H1 (cell line): Measurements from ENCODE around the gene KCNQ1. TPM values are rescaled to one million over a fixed set of nuclear protein-coding genes. Genes with fewer than 3 reads are reported as not detected.

ENCODE experiments used
- CTCF ChIA-PET: fragments of 300-600 bp; sonication (Branson Sonifier 250); formaldehyde crosslinking; loops from one replicate; lab custom pipeline; 2021; ENCODE audit not compliant: partially characterized antibody; lab: Charles Lee
- POLR2A ChIA-PET: fragments of 300-600 bp; sonication (Branson Sonifier 250); formaldehyde crosslinking; loops from one replicate; lab custom pipeline; 2021; ENCODE audit warnings: inconsistent platforms; ENCODE audit not compliant: partially characterized antibody; lab: Charles Lee
- DNase-seq, 2 experiments: peaks; one replicate each; pipeline versions ENCODE4 v3.0.0 to v3.0.0-alpha.2; 2010 to 2022; ENCODE audit warnings: low spot score in 2 of 2, low read depth in 1 of 2, mixed read lengths in 1 of 2
- FAIRE-seq: peaks from 2 replicates; lab custom pipeline; 2011; peaks lifted over from hg19 to GRCh38; lab: Jason Lieb, UNC
- H2AFZ ChIP-seq: 2 replicates; pipeline ENCODE4 v1.8.1; 2012; ENCODE audit warnings: low read length, inconsistent platforms
- H2AK5ac ChIP-seq: 2 replicates; pipeline ENCODE4 v1.6.1; 2013; ENCODE audit warnings: low read depth, low read length
- H2BK120ac ChIP-seq: replicated peaks from 2 replicates; pipeline ENCODE3; 2013; ENCODE audit warnings: low read depth, low read length, inconsistent platforms
- H2BK12ac ChIP-seq: 2 replicates; pipeline ENCODE4 v1.6.1; 2013; ENCODE audit warnings: low read depth, low read length
- H2BK15ac ChIP-seq: 2 replicates; pipeline ENCODE4 v1.6.1; 2013; ENCODE audit warnings: low read length
- H2BK20ac ChIP-seq: 2 replicates; pipeline ENCODE4 v1.6.1; 2013; ENCODE audit warnings: low read length
- H2BK5ac ChIP-seq: 2 replicates; pipeline ENCODE4 v1.6.1; 2013; ENCODE audit warnings: low read depth, low read length
- H3K14ac ChIP-seq: 2 replicates; pipeline ENCODE4 v1.6.1; 2013; ENCODE audit warnings: inconsistent platforms; ENCODE audit not compliant: insufficient read length
- H3K18ac ChIP-seq: 2 replicates; pipeline ENCODE4 v1.6.1; 2013; ENCODE audit warnings: low read length; ENCODE audit errors: extremely low read depth
- H3K23ac ChIP-seq: 2 replicates; pipeline ENCODE4 v1.6.1; 2013; ENCODE audit warnings: inconsistent platforms; ENCODE audit not compliant: insufficient read length
- H3K23me2 ChIP-seq: 2 replicates; pipeline ENCODE4 v1.6.1; 2013; ENCODE audit warnings: low read depth, low read length
- H3K27ac ChIP-seq: 2 replicates; pipeline ENCODE4 v1.6.1; 2011; ENCODE audit warnings: low read depth, low read length, inconsistent platforms
- H3K27me3 ChIP-seq, 4 experiments: replicated peaks in 1 of 4; 1 replicate in 1 of 4; 2 replicates in 3 of 4; pipeline versions ENCODE4 v1.6.1 to v1.8.1; 2011 to 2013; ENCODE audit warnings: low read length in 3 of 4, mild to moderate bottlenecking in 3 of 4, inconsistent platforms in 2 of 4, mixed read lengths in 2 of 4, moderate library complexity in 1 of 4; ENCODE audit not compliant: control insufficient read depth in 3 of 4, insufficient read depth in 3 of 4; ENCODE audit errors: extremely low read depth in 1 of 4
- H3K36me3 ChIP-seq, 4 experiments: 2 replicates each; pipeline versions ENCODE4 v1.6.1 to v1.8.1; 2011 to 2013; ENCODE audit warnings: mild to moderate bottlenecking in 4 of 4, low read length in 3 of 4, moderate library complexity in 2 of 4, control low read depth in 1 of 4, inconsistent platforms in 1 of 4; ENCODE audit not compliant: insufficient read depth in 4 of 4, control insufficient read depth in 2 of 4
- H3K4ac ChIP-seq: replicated peaks from 2 replicates; pipeline ENCODE3; 2013; ENCODE audit warnings: low read length, low read depth, mixed read lengths, inconsistent platforms; ENCODE audit not compliant: insufficient read length
- H3K4me1 ChIP-seq, 4 experiments: replicated peaks in 1 of 4; 1 replicate in 1 of 4; 2 replicates in 3 of 4; pipeline versions ENCODE4 v1.6.1 to v1.8.1; 2011 to 2013; ENCODE audit warnings: low read length in 3 of 4, inconsistent platforms in 2 of 4, mixed read lengths in 1 of 4; ENCODE audit not compliant: insufficient read depth in 4 of 4, control insufficient read depth in 3 of 4
- H3K4me2 ChIP-seq, 2 experiments: 2 replicates each; pipeline versions ENCODE4 v1.6.1 to v1.8.1; 2011 to 2013; ENCODE audit warnings: low read depth in 2 of 2, low read length in 2 of 2, control low read depth in 1 of 2, inconsistent platforms in 1 of 2, mild to moderate bottlenecking in 1 of 2; ENCODE audit not compliant: insufficient read depth in 1 of 2
- H3K4me3 ChIP-seq, 4 experiments: fragments of 200-600, 300-600 bp in 1 of 4; sonication (generic), shearing (Covaris generic), sonication (Bioruptor Twin) in 1 of 4; 2 replicates each; pipeline versions ENCODE4 v1.5.1 to v1.8.1; 2011 to 2016; ENCODE audit warnings: low read length in 4 of 4, low read depth in 3 of 4, control low read depth in 2 of 4, inconsistent platforms in 2 of 4, mild to moderate bottlenecking in 2 of 4, mixed read lengths in 1 of 4, moderate library complexity in 1 of 4; ENCODE audit not compliant: insufficient read depth in 2 of 4; ENCODE audit errors: extremely low read depth in 1 of 4
- H3K56ac ChIP-seq: replicated peaks from 2 replicates; pipeline ENCODE3; 2013; ENCODE audit warnings: low read depth, mild to moderate bottlenecking, mixed read lengths, low read length, inconsistent platforms; ENCODE audit not compliant: insufficient read length
- H3K79me1 ChIP-seq: 2 replicates; pipeline ENCODE4 v1.6.1; 2013; ENCODE audit warnings: low read depth, low read length, control low read depth
- H3K79me2 ChIP-seq, 2 experiments: 2 replicates each; pipeline versions ENCODE4 v1.6.1 to v1.8.1; 2012 to 2013; ENCODE audit warnings: low read length in 2 of 2, mild to moderate bottlenecking in 2 of 2, inconsistent platforms in 1 of 2; ENCODE audit not compliant: insufficient read depth in 2 of 2, control insufficient read depth in 1 of 2
- H3K9ac ChIP-seq, 4 experiments: replicated peaks in 1 of 4; 1 replicate in 1 of 4; 2 replicates in 3 of 4; pipeline versions ENCODE4 v1.6.1 to v1.8.1; 2011 to 2013; ENCODE audit warnings: low read depth in 3 of 4, low read length in 3 of 4, control low read depth in 2 of 4, mild to moderate bottlenecking in 2 of 4, moderate library complexity in 2 of 4, inconsistent platforms in 1 of 4; ENCODE audit errors: extremely low read depth in 1 of 4
- H3K9me3 ChIP-seq, 2 experiments: 2 replicates each; pipeline versions ENCODE4 v1.6.1 to v1.8.1; 2012 to 2013; ENCODE audit warnings: mild to moderate bottlenecking in 2 of 2, moderate library complexity in 2 of 2, control low read depth in 1 of 2, inconsistent platforms in 1 of 2, low read depth in 1 of 2, low read length in 1 of 2, mixed read lengths in 1 of 2; ENCODE audit not compliant: insufficient read depth in 2 of 2
- H4K20me1 ChIP-seq, 2 experiments: replicated peaks in 1 of 2; 2 replicates each; pipeline versions ENCODE3 to v1.8.1; 2011 to 2013; ENCODE audit warnings: inconsistent platforms in 2 of 2, low read length in 2 of 2, mild to moderate bottlenecking in 1 of 2; ENCODE audit not compliant: insufficient read depth in 2 of 2, control insufficient read depth in 1 of 2
- H4K5ac ChIP-seq: 2 replicates; pipeline ENCODE4 v1.6.1; 2013; ENCODE audit warnings: low read length, low read depth, mixed read lengths, inconsistent platforms; ENCODE audit not compliant: insufficient read length
- H4K8ac ChIP-seq: 2 replicates; pipeline ENCODE4 v1.8.0; 2013; ENCODE audit warnings: mild to moderate bottlenecking, moderate library complexity, low read length, inconsistent platforms; ENCODE audit not compliant: insufficient read depth; ENCODE audit errors: extremely low read depth
- H4K91ac ChIP-seq: replicated peaks from 2 replicates; pipeline ENCODE3; 2013; ENCODE audit warnings: low read length, mixed read lengths, inconsistent platforms; ENCODE audit not compliant: insufficient read length
- BACH1 ChIP-seq: IDR thresholded peaks from 2 replicates; pipeline ENCODE4 v1.6.1; 2012; ENCODE audit warnings: low read length, improper control_type of control experiment
- EP300 ChIP-seq, 2 experiments: IDR thresholded peaks; 1 replicate in 1 of 2; 2 replicates in 1 of 2; pipeline ENCODE4 v1.6.1; 2011 to 2012; ENCODE audit warnings: low read depth in 2 of 2, low read length in 2 of 2, mild to moderate bottlenecking in 2 of 2, borderline replicate concordance in 1 of 2, inconsistent platforms in 1 of 2, moderate library complexity in 1 of 2
- JUN ChIP-seq: IDR thresholded peaks from 2 replicates; pipeline ENCODE4 v1.6.1; 2011; ENCODE audit warnings: low read depth, mild to moderate bottlenecking, improper control_type of control experiment, low read length
- JUND ChIP-seq: IDR thresholded peaks from 2 replicates; pipeline ENCODE4 v1.6.1; 2011; ENCODE audit warnings: mild to moderate bottlenecking, improper control_type of control experiment, low read length
- KDM4A ChIP-seq: IDR thresholded peaks from one replicate; pipeline ENCODE4 v1.7.1; 2012; ENCODE audit warnings: low read depth, mild to moderate bottlenecking, moderate library complexity, low read length, inconsistent platforms; ENCODE audit not compliant: severe bottlenecking
- NANOG ChIP-seq: IDR thresholded peaks from 2 replicates; pipeline ENCODE4 v1.6.1; 2011; ENCODE audit warnings: low read length, low read depth, mild to moderate bottlenecking, inconsistent platforms; ENCODE audit not compliant: insufficient read depth, poor library complexity, severe bottlenecking
- POU5F1 ChIP-seq: IDR thresholded peaks from 2 replicates; pipeline ENCODE4 v1.6.1; 2011; ENCODE audit warnings: low read depth, mild to moderate bottlenecking, low read length, moderate library complexity
- RNF2 ChIP-seq: fragments of 200-900, 300-1000 bp; sonication (generic); IDR thresholded peaks from 2 replicates; pipeline ENCODE4 v1.7.1; 2016; ENCODE audit warnings: borderline replicate concordance, low read depth, mild to moderate bottlenecking, antibody characterized with exemption, low read length; ENCODE audit not compliant: poor library complexity, severe bottlenecking; ENCODE audit errors: missing control alignments
- TAF7 ChIP-seq: optimal IDR thresholded peaks from 2 replicates; pipeline ENCODE3; 2011; ENCODE audit warnings: low read depth, mild to moderate bottlenecking, inconsistent platforms, low read length, moderate library complexity, borderline replicate concordance
- YY1 ChIP-seq: IDR thresholded peaks from 2 replicates; pipeline ENCODE4 v1.6.1; 2011; ENCODE audit warnings: low read depth, mild to moderate bottlenecking, low read length
- WGBS, 2 experiments: shearing (Covaris generic) in 1 of 2; methylation state at CpG; one replicate each; pipeline versions ENCODE4 v1.1.6 to v1.1.7; 2013 to 2015; ENCODE audit warnings: low lambda C conversion rate in 2 of 2, mixed read lengths in 2 of 2, inconsistent platforms in 1 of 2, low coverage in 1 of 2, missing lambda C conversion rate in 1 of 2; ENCODE audit not compliant: insufficient replicate concordance in 2 of 2, insufficient coverage in 1 of 2, insufficient read length in 1 of 2; ENCODE audit errors: extremely low coverage in 1 of 2, missing lambda C conversion rate in 1 of 2; 5-methylcytosine and 5-hydroxymethylcytosine counted together
- polyA plus RNA-seq, 7 experiments: library from polyadenylated mRNA; depleted of rRNA in 3 of 7; stranded (reverse) in 5 of 7; unstranded in 2 of 7; fragments of >200 nt in 5 of 7; fragments of 200-250 nt in 2 of 7; gene quantifications; 1 replicate in 5 of 7; 2 replicates in 1 of 7; 4 replicates in 1 of 7; pipeline versions ENCODE4 v1.2.1 to v1.2.3, GENCODE V29; 2011 to 2013; ENCODE audit warnings: missing spikeins in 2 of 7, mixed read lengths in 2 of 7
- total RNA-seq: library from RNA; stranded (reverse); fragmentation: NEBNext Ultra II Directional; extraction: Animal tissue kit (Norgen Biotek cat#: 25700); gene quantifications from 2 replicates; pipeline ENCODE4 v1.2.1, GENCODE V29; 2021

KCNQ1 gene
- total and polyA plus RNA-seq, 2 of the 8 experiments (the other 6 are each of a cell fraction or from before 2014, with no cell fraction given), result 1.9 to 2.0 TPM

GRCh38 chr11:2686360-2687222 is 241.8 kb downstream of the KCNQ1 start:
- Histone ChIP-seq H3K27me3 (peaks cover 0 to 4% (median 0%) of the 10 kb centered on the region in 4 experiments; a peak in 2 of 7 replicates), H2AK5ac (0 out of 2 replicates have a peak overlapping the region, but pooled peaks have one; percentile 19), H3K36me3 (no peaks in the 10 kb centered on the region), H4K5ac (no peak overlapping the region), H4K91ac (no peak overlapping the region), H3K23me2 (no peaks in the 10 kb centered on the region), H2BK20ac (no peak overlapping the region), H3K4me1 (peaks cover 22 to 55% (median 41%) of the 10 kb centered on the region in 4 experiments), H4K8ac (no peak overlapping the region), H3K79me1 (peaks cover 10% of the 10 kb centered on the region), H2BK5ac (no peak overlapping the region), H3K9me3 (no peaks in the 10 kb centered on the region), H3K79me2 (peaks cover 0 to 62% of the 10 kb centered on the region in 2 experiments; a peak in 2 of 4 replicates), H3K14ac (no peak overlapping the region), H3K18ac (no peak overlapping the region), H3K4ac (no peak overlapping the region), H2BK12ac (no peak overlapping the region; the same call in 1 of the 2 replicates), H2AFZ (no peak overlapping the region), H3K4me3 (no peak overlapping the region), H3K27ac (no peak overlapping the region), H3K23ac (no peak overlapping the region), H4K20me1 (peaks cover 6 to 25% of the 10 kb centered on the region in 2 experiments), H2BK15ac (peak overlapping the region; percentile 67; the same call in 1 of the 2 replicates), H3K9ac (no peak overlapping the region), H2BK120ac (no peak overlapping the region), H3K56ac (no peak overlapping the region), H3K4me2 (no peak overlapping the region)
- POLR2A ChIA-PET, result interaction anchor here (0.5 to 2.1 kb wide), 4 partner anchors 13 to 199 kb away, joined by 3 to 8 read pairs (median 4); partner anchors contain the start of genes CDKN1C and KCNQ1OT1
- FAIRE-seq (no peak), DNase-seq (no peak)
- 93% methylated on average over 7 of the region's 7 CpGs; no CpG with 5 or more reads in 1 of the 2 experiments for WGBS, 2 experiments
- CTCF ChIA-PET, result interaction anchor here (0.8 to 1.5 kb wide), 4 partner anchors 17 to 201 kb away, joined by 3 to 5 read pairs (median 4); no protein-coding TSS in a partner anchor
- TF ChIP-seq EP300 (IDR thresholded peaks at IDR 0.05; ENCODE audit: borderline replicate concordance in 1 of 2, low read depth in 2 of 2, low read length in 2 of 2) (no peak), JUND (no peak), RNF2 (no peak), BACH1 (no peak), YY1 (no peak), JUN (no peak), TAF7 (no peak), NANOG (no peak), KDM4A (no peak), POU5F1 (no peak)
